Breast epithelium (tissue), 4 donors: Measurements from ENCODE around the gene TRPM3. TPM values are rescaled to one million over a fixed set of nuclear protein-coding genes. Genes with fewer than 3 reads are reported as not detected.

Experiments used
- DNase-seq, 2 donors: peaks; one replicate each; pipeline ENCODE4 v3.0.0-alpha.2; 2019; ENCODE audit warnings: low spot score in 2 of 2
- H3K27ac ChIP-seq, 2 donors: fragments of 200-600 bp; sonication (generic) in 1 of 2; one replicate each; pipeline ENCODE4 v1.5.1; 2016 to 2019; ENCODE audit warnings: mild to moderate bottlenecking in 1 of 2
- H3K27me3 ChIP-seq, 2 donors: fragments of 200-600 bp; sonication (generic) in 1 of 2; one replicate each; pipeline versions ENCODE4 v1.5.1 to v1.6.0; 2017 to 2019; ENCODE audit warnings: control low read depth in 1 of 2, mild to moderate bottlenecking in 1 of 2
- H3K36me3 ChIP-seq: fragments of 200-600 bp; one replicate; pipeline ENCODE4 v1.5.1; 2019
- H3K4me1 ChIP-seq, 2 donors: fragments of 200-600 bp; sonication (generic); one replicate each; pipeline ENCODE4 v1.5.1; 2016 to 2019; ENCODE audit warnings: control low read depth in 1 of 2
- H3K4me3 ChIP-seq, 3 donors: fragments of 200-600 bp; sonication (generic); 1 replicate in 2 of 3; 2 replicates in 1 of 3; pipeline ENCODE4 v1.5.1; 2016 to 2019; ENCODE audit warnings: mild to moderate bottlenecking in 3 of 3, moderate library complexity in 2 of 3
- H3K9me3 ChIP-seq, 2 donors: fragments of 200-600 bp; sonication (generic) in 1 of 2; one replicate each; pipeline ENCODE4 v1.5.1; 2016 to 2019; ENCODE audit warnings: control low read depth in 1 of 2
- CTCF ChIP-seq, 3 donors: fragments of 450-650 bp; IDR thresholded peaks; one replicate each; pipeline ENCODE4 v1.5.1; 2016 to 2017; ENCODE audit warnings: antibody characterized with exemption in 3 of 3, mild to moderate bottlenecking in 3 of 3, moderate library complexity in 3 of 3
- POLR2A ChIP-seq: fragments of 450-650 bp; IDR thresholded peaks from one replicate; pipeline ENCODE4 v1.6.1; 2016; ENCODE audit warnings: antibody characterized with exemption, mild to moderate bottlenecking, moderate library complexity
- POLR2AphosphoS5 ChIP-seq, 3 donors: sonication (generic); formaldehyde crosslinking; IDR thresholded peaks; one replicate each; pipeline ENCODE4 v1.6.1; 2017; ENCODE audit warnings: antibody characterized with exemption in 3 of 3
- intact Hi-C: fragments of 100-400 bp; cut with DNase I; formaldehyde crosslinking; loops from one replicate; pipeline ENCODE4 v1.15.1; 2023; ENCODE audit warnings: low total_unique reads
- total RNA-seq, 3 donors: library from RNA; depleted of rRNA; stranded (reverse); fragments of >200 nt; gene quantifications; one replicate each; pipeline ENCODE4 v1.1.0, GENCODE V29; 2016

Gene TRPM3
- total RNA-seq, 3 donors from 2014 or later: 0.33 to 0.88 (median 0.64) TPM

DNA sequence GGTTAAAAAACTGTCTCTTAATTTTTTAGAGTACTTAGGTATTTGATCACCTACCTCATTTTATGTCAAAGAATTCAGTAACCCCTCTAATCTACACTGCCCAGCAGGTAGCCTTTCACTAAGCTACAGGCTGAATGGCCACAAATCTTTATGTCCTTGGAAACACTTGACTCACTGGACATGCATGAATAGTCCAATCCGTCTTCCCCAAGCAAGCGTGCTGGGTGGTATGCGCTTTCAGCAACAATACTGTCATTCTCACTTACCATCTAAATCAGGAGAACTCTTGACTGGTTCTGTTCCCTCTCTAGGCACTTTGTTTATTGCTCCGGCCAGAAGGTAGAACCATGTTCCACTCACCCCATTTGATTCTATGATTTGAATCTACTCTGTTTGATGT, 73.1 kb downstream of the TRPM3 start:
- no peaks in the 10 kb centered on the region for H3K27me3 ChIP-seq
- H3K27ac ChIP-seq: no peak overlapping the region
- H3K4me3 ChIP-seq: no peak overlapping the region
- no peaks in the 10 kb centered on the region for H3K4me1 ChIP-seq
- intact Hi-C loops: no loop called here
- TF ChIP-seq POLR2A (no peak), POLR2AphosphoS5 (IDR thresholded peaks at IDR 0.05) (no peak), CTCF (IDR thresholded peaks at IDR 0.05) (no peak)
- DNase-seq: no peak
- no peaks in the 10 kb centered on the region for H3K36me3 ChIP-seq
- H3K9me3 ChIP-seq: no peaks in the 10 kb centered on the region

GRCh38 chr9:71042448-71042990, 78.9 kb downstream of the TRPM3 start:
- Histone ChIP-seq H3K27ac (no peak overlapping the region), H3K27me3 (no peaks in the 10 kb centered on the region), H3K4me1 (no peaks in the 10 kb centered on the region), H3K36me3 (no peaks in the 10 kb centered on the region), H3K9me3 (no peaks in the 10 kb centered on the region), H3K4me3 (no peak overlapping the region)
- DNase-seq: no peak
- TF ChIP-seq POLR2AphosphoS5 (IDR thresholded peaks at IDR 0.05) (no peak), POLR2A (no peak), CTCF (IDR thresholded peaks at IDR 0.05) (no peak)
- intact Hi-C loops: no loop called here

- Histone ChIP-seq H3K9me3 (no peaks in the 10 kb centered on the region), H3K36me3 (no peaks in the 10 kb centered on the region), H3K27ac (no peak overlapping the region), H3K4me1 (no peaks in the 10 kb centered on the region), H3K4me3 (no peak overlapping the region), H3K27me3 (no peaks in the 10 kb centered on the region)
- TF ChIP-seq POLR2AphosphoS5 (IDR thresholded peaks at IDR 0.05): no peak
- no peak for TF ChIP-seq POLR2A
- TF ChIP-seq CTCF (IDR thresholded peaks at IDR 0.05): no peak
- intact Hi-C loops: no loop called here
- DNase-seq: no peak
These were observed 83.9 kb downstream of the TRPM3 start for GRCh38 chr9:71037521-71037920.

- Histone ChIP-seq H3K4me3 (no peak overlapping the region), H3K36me3 (no peaks in the 10 kb centered on the region), H3K27ac (no peak overlapping the region), H3K4me1 (no peaks in the 10 kb centered on the region), H3K9me3 (no peaks in the 10 kb centered on the region), H3K27me3 (no peaks in the 10 kb centered on the region)
- TF ChIP-seq CTCF (IDR thresholded peaks at IDR 0.05): no peak
- no peak for TF ChIP-seq POLR2AphosphoS5 (IDR thresholded peaks at IDR 0.05)
- TF ChIP-seq POLR2A: no peak
- peak in 1 of 2 donors; percentile 23 for DNase-seq
- intact Hi-C loops: no loop called here
These were observed 84.9 kb downstream of the TRPM3 start for GRCh38 chr9:71036501-71036900.

DNA sequence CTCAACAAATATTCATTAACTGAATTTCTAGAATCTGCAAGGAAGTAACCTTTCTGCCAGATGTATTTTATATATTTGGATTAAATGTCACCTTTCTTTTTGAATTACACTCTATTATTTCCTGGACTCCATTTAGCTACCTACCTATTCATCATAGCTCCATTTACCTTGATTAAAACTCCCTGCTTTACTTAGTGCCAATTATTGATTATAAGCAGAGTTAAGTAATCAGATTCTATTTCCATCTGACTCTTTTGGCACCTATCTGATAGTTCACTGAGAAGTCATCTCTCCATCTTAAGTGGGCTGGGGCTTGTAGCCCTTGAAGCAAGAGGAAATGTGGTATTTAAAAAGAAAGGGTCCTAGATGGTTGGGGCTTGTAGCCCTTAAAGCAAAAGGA, 88.6 kb downstream of the TRPM3 start:
- intact Hi-C loops: no loop called here
- Histone ChIP-seq H3K4me3 (no peak overlapping the region), H3K36me3 (no peaks in the 10 kb centered on the region), H3K9me3 (no peaks in the 10 kb centered on the region), H3K4me1 (no peaks in the 10 kb centered on the region), H3K27me3 (no peaks in the 10 kb centered on the region), H3K27ac (no peak overlapping the region)
- TF ChIP-seq POLR2A (no peak), CTCF (IDR thresholded peaks at IDR 0.05) (no peak), POLR2AphosphoS5 (IDR thresholded peaks at IDR 0.05) (no peak)
- DNase-seq: no peak
